HL-60 (cell line): ENCODE results near the gene MARK1.

Experiments used
- TF ChIP-seq, protein P1 (sequence below): IDR thresholded peaks from one replicate; pipeline ENCODE4 v1.5.1; 2011; ENCODE audit warnings: low read length, control low read depth, inconsistent platforms; ENCODE audit not compliant: insufficient read depth
- TF ChIP-seq, protein P2 (sequence below): IDR thresholded peaks from 2 replicates; pipeline ENCODE4 v1.6.1; 2012; ENCODE audit warnings: low read depth; ENCODE audit not compliant: insufficient replicate concordance

DNA sequence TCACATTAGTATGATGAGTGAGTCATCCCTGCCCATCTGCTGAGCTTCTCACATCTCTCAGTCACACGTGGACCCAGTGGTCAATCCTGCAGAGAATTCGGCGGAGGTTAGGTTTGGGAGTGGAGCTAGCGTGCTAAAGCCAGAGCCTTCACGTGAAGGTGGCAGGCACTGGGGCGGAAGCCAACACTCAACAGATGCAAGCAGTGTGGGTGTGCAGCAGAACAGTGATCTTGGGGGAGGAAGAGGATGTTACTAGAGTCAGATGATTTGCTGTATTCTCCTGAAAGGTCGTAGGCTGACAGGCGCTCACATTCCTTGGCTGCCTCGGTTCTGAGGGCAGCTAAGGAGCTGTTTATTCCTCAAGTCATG, 168.9 kb downstream of the MARK1 start:
- TF ChIP-seq, protein P1, sequence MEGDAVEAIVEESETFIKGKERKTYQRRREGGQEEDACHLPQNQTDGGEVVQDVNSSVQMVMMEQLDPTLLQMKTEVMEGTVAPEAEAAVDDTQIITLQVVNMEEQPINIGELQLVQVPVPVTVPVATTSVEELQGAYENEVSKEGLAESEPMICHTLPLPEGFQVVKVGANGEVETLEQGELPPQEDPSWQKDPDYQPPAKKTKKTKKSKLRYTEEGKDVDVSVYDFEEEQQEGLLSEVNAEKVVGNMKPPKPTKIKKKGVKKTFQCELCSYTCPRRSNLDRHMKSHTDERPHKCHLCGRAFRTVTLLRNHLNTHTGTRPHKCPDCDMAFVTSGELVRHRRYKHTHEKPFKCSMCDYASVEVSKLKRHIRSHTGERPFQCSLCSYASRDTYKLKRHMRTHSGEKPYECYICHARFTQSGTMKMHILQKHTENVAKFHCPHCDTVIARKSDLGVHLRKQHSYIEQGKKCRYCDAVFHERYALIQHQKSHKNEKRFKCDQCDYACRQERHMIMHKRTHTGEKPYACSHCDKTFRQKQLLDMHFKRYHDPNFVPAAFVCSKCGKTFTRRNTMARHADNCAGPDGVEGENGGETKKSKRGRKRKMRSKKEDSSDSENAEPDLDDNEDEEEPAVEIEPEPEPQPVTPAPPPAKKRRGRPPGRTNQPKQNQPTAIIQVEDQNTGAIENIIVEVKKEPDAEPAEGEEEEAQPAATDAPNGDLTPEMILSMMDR = no peak
- TF ChIP-seq, protein P2, sequence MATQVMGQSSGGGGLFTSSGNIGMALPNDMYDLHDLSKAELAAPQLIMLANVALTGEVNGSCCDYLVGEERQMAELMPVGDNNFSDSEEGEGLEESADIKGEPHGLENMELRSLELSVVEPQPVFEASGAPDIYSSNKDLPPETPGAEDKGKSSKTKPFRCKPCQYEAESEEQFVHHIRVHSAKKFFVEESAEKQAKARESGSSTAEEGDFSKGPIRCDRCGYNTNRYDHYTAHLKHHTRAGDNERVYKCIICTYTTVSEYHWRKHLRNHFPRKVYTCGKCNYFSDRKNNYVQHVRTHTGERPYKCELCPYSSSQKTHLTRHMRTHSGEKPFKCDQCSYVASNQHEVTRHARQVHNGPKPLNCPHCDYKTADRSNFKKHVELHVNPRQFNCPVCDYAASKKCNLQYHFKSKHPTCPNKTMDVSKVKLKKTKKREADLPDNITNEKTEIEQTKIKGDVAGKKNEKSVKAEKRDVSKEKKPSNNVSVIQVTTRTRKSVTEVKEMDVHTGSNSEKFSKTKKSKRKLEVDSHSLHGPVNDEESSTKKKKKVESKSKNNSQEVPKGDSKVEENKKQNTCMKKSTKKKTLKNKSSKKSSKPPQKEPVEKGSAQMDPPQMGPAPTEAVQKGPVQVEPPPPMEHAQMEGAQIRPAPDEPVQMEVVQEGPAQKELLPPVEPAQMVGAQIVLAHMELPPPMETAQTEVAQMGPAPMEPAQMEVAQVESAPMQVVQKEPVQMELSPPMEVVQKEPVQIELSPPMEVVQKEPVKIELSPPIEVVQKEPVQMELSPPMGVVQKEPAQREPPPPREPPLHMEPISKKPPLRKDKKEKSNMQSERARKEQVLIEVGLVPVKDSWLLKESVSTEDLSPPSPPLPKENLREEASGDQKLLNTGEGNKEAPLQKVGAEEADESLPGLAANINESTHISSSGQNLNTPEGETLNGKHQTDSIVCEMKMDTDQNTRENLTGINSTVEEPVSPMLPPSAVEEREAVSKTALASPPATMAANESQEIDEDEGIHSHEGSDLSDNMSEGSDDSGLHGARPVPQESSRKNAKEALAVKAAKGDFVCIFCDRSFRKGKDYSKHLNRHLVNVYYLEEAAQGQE = no peak
